Natural killer cell (primary cell): ENCODE measurements around the gene IPO4. TPM values are rescaled to one million over a fixed set of nuclear protein-coding genes. Genes with fewer than 3 reads are reported as not detected.

Source experiments
- ATAC-seq, 3 donors: fragments of 150-1000 bp in 2 of 3; fragments of 200-7000 bp in 1 of 3; cut with Tn5 transposase; 1 replicate in 1 of 3; 2 replicates in 2 of 3; pipeline ENCODE4 v1.10.0; 2021; ENCODE audit warnings: mild to moderate bottlenecking in 2 of 3, moderate library complexity in 2 of 3
- DNase-seq, 2 donors: peaks; one replicate each; pipeline versions ENCODE4 v3.0.0 to v3.0.0-alpha.2; 2013 to 2021; ENCODE audit warnings: mixed read lengths in 1 of 2
- H3K27ac ChIP-seq: one replicate; pipeline ENCODE4 v1.5.1; 2013; ENCODE audit warnings: mild to moderate bottlenecking, low read length
- H3K27me3 ChIP-seq: one replicate; pipeline ENCODE4 v1.6.1; 2013; ENCODE audit warnings: low read length; ENCODE audit not compliant: control insufficient read depth, insufficient read depth
- H3K36me3 ChIP-seq: one replicate; pipeline ENCODE4 v1.6.1; 2013; ENCODE audit warnings: low read length; ENCODE audit not compliant: control insufficient read depth, insufficient read depth
- H3K4me1 ChIP-seq: one replicate; pipeline ENCODE4 v1.6.1; 2013; ENCODE audit warnings: low read length; ENCODE audit not compliant: control insufficient read depth, insufficient read depth
- H3K4me3 ChIP-seq: one replicate; pipeline ENCODE4 v1.5.1; 2013; ENCODE audit warnings: low read length
- H3K9me3 ChIP-seq: one replicate; pipeline ENCODE4 v1.6.1; 2013; ENCODE audit warnings: low read length; ENCODE audit not compliant: control insufficient read depth, insufficient read depth
- H3K27ac Mint-ChIP-seq, 2 donors: one replicate each; pipeline ENCODE4 v1.8.0; 2022; ENCODE audit warnings: mild to moderate bottlenecking in 2 of 2, mixed read lengths in 2 of 2, moderate library complexity in 1 of 2
- H3K27me3 Mint-ChIP-seq, 2 donors: one replicate each; pipeline ENCODE4 v1.8.0; 2022; ENCODE audit warnings: low read depth in 2 of 2, mixed read lengths in 2 of 2
- H3K36me3 Mint-ChIP-seq: one replicate; pipeline ENCODE4 v1.8.0; 2022; ENCODE audit warnings: mixed read lengths
- H3K4me1 Mint-ChIP-seq, 2 donors: one replicate each; pipeline ENCODE4 v1.8.0; 2022; ENCODE audit warnings: mixed read lengths in 2 of 2
- H3K4me3 Mint-ChIP-seq: one replicate; pipeline ENCODE4 v1.8.0; 2022; ENCODE audit warnings: mild to moderate bottlenecking, moderate library complexity, mixed read lengths
- H3K9me3 Mint-ChIP-seq, 2 donors: one replicate each; pipeline ENCODE4 v1.8.0; 2022; ENCODE audit warnings: mixed read lengths in 2 of 2
- WGBS: methylation state at CpG from one replicate; pipeline ENCODE4 v1.1.7; 2013; ENCODE audit warnings: missing lambda C conversion rate; ENCODE audit not compliant: insufficient coverage; 5-methylcytosine and 5-hydroxymethylcytosine counted together
- intact Hi-C: fragments of 100-400 bp; cut with micrococcal nuclease; formaldehyde crosslinking; loops from one replicate; pipeline ENCODE4 v1.14.2; 2022
- total RNA-seq, 4 donors: library from RNA; stranded (reverse); fragments of 120-200 nt in 1 of 4; gene quantifications; one replicate each; pipeline versions ENCODE4 v1.2.3 to v1.2.4, GENCODE V29; 2013 to 2022
- TF ChIP-seq, protein P1 (sequence below): fragments of 200-600 bp; IDR thresholded peaks from one replicate; pipeline ENCODE4 v1.8.0; 2022; ENCODE audit warnings: antibody characterized with exemption

IPO4 gene
- total RNA-seq, 3 donors from 2014 or later (not counting 1 experiment from before 2014, with no cell fraction given) = 46.2 to 61.5 (median 51.9) TPM

DNA sequence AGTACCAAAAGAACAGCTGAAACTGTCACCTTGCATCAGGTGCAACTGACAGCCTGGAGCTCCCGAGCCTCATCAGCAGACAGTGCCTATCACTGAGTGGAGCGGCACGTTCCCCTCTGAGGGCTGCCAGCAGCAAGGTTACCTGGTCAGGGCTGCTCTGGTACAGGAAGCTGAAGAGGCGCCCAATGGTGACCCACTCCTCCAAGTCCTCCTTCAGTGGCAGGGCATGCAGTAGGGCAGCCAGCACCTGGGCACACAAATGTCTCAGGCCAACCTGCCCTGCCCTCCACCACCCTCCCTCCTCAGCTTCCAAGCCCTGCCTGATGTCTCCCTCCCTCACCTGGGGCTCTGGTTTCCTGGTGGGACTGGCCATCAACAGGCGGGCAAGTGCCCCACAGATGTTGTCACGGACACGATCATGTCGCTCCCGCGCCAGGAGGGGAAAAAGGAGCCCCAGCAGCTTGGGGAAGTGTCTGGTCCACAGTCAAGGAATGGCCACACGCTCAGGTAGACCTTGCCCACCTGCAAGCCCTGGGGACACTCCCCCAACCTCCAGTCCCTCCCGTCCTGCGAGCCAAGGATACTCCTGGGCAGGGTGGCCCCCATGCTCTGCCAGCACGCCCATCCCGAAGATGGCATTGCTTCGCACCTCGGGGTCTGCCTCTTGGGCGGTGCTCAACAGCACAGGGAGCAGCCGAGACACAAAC, 7.1 kb downstream of the IPO4 start:
- Histone ChIP-seq H3K9me3 (no peaks in the 10 kb centered on the region), H3K4me1 (no peaks in the 10 kb centered on the region), H3K27ac (no peak overlapping the region), H3K4me3 (no peak overlapping the region), H3K36me3 (peaks cover 73% of the 10 kb centered on the region), H3K27me3 (no peaks in the 10 kb centered on the region)
- H3K36me3 Mint-ChIP-seq = peaks cover 6% of the 10 kb centered on the region
- peak overlapping the region in 1 of 2 donors; percentile 47 for H3K27ac Mint-ChIP-seq
- 96% methylated on average over 19 of the region's 19 CpGs for WGBS
- H3K4me3 Mint-ChIP-seq = no peak overlapping the region
- TF ChIP-seq, protein P1, sequence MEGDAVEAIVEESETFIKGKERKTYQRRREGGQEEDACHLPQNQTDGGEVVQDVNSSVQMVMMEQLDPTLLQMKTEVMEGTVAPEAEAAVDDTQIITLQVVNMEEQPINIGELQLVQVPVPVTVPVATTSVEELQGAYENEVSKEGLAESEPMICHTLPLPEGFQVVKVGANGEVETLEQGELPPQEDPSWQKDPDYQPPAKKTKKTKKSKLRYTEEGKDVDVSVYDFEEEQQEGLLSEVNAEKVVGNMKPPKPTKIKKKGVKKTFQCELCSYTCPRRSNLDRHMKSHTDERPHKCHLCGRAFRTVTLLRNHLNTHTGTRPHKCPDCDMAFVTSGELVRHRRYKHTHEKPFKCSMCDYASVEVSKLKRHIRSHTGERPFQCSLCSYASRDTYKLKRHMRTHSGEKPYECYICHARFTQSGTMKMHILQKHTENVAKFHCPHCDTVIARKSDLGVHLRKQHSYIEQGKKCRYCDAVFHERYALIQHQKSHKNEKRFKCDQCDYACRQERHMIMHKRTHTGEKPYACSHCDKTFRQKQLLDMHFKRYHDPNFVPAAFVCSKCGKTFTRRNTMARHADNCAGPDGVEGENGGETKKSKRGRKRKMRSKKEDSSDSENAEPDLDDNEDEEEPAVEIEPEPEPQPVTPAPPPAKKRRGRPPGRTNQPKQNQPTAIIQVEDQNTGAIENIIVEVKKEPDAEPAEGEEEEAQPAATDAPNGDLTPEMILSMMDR = no peak
- intact Hi-C loops = no loop called here
- H3K4me1 Mint-ChIP-seq = no peaks in the 10 kb centered on the region
- no peaks in the 10 kb centered on the region for H3K9me3 Mint-ChIP-seq
- no peak for DNase-seq
- no peak for ATAC-seq
- H3K27me3 Mint-ChIP-seq = no peaks in the 10 kb centered on the region

DNA sequence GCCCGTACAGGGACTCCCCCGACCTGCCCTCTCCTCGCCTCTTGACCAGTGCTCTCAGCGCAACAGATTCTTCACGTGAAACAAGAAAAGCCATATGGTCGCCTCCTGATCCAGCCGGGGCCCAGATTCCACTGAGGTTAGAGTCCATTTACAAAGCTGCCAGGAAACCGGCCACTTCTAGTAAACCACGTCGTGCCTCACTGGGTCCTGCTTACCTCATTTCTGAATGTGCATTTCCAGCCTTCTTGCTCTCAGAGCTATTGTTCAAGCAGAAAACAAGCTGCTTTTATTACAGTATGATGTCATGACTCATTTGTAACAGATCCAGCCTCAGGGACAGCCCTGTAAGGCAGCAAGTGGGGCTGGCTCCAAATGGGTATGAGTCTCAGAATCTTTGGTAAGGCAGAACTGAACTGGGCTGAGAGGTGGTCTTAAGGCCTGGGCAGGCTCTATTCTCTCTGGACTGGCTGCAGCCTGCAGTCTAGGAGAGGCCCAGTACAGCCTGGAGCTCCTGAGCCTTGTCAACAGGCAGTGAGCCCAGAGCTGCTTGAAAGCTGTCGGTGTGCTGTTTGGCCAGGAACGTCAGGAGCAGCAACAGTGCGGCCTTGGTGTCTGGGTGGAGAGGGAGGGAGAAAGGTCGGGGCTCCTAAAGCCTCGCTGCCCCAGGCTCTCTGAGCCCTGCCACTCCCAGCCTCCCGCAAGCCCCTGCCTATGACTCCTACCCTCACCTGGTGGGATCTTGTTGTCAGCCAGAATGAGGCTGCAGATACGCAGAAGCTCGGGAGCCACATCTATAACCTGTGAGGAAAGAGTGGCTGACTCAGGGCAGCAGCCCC, 8.4 kb downstream of the IPO4 start:
- TF ChIP-seq, protein P1 = no peak
- Mint-ChIP-seq H3K4me1 (no peaks in the 10 kb centered on the region), H3K27me3 (no peaks in the 10 kb centered on the region), H3K4me3 (no peak overlapping the region), H3K9me3 (no peaks in the 10 kb centered on the region), H3K36me3 (peaks cover 6% of the 10 kb centered on the region), H3K27ac (peak overlapping the region in 1 of 2 donors; percentile 21)
- H3K4me1 ChIP-seq = no peaks in the 10 kb centered on the region
- peaks cover 64% of the 10 kb centered on the region for H3K36me3 ChIP-seq
- no peak for DNase-seq
- no peaks in the 10 kb centered on the region for H3K27me3 ChIP-seq
- ATAC-seq = peak in 1 of 3 donors; percentile 25
- H3K27ac ChIP-seq = no peak overlapping the region
- WGBS = 88% methylated on average over 18 of the region's 18 CpGs
- H3K9me3 ChIP-seq = no peaks in the 10 kb centered on the region
- no peak overlapping the region for H3K4me3 ChIP-seq
- intact Hi-C loops = no loop called here

DNA sequence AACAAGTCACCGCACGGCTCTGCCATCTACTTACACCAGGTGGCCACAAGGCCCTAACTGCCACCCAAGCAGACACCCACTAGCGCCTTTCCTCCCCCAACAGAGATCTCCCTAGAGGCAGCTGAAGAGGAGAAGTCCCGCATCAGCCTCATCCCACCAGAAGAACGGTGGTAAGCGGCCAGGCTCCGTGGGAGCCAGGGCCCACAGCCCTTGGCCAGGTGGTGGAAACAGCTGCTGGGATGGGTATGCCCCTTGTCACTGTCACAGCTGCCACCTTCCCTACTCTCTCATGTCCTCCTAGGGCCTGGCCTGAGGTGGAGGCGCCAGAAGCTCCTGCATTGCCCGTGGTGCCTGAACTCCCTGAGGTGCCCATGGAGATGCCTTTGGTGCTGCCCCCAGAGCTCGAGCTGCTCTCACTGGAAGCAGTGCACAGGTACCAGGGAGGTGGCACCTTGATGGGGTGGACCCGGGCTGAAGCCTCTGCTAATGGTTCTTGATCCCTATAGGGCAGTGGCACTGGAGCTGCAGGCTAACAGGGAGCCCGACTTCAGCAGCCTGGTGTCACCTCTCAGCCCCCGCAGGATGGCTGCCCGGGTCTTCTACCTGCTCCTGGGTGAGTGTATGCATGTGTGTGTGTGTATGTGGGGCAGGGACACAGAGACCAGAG, 9.2 kb downstream of the IPO4 start:
- Histone ChIP-seq H3K4me1 (no peaks in the 10 kb centered on the region), H3K36me3 (peaks cover 56% of the 10 kb centered on the region), H3K9me3 (no peaks in the 10 kb centered on the region), H3K27me3 (no peaks in the 10 kb centered on the region), H3K27ac (no peak overlapping the region), H3K4me3 (no peak overlapping the region)
- Mint-ChIP-seq H3K27me3 (no peaks in the 10 kb centered on the region), H3K4me3 (peak overlapping the region; percentile 28), H3K9me3 (no peaks in the 10 kb centered on the region), H3K4me1 (no peaks in the 10 kb centered on the region), H3K27ac (peak overlapping the region; percentile 21 to 27), H3K36me3 (peaks cover 6% of the 10 kb centered on the region)
- 80% methylated on average over 13 of the region's 14 CpGs for WGBS
- DNase-seq = no peak
- TF ChIP-seq, protein P1 = no peak
- no peak for ATAC-seq
- intact Hi-C loops = no loop called here
